Measurements from ENCODE around the gene BABAM2. TPM values are rescaled to one million over a fixed set of nuclear protein-coding genes. Genes with fewer than 3 reads are reported as not detected.

Gene BABAM2
- polyA plus RNA-seq, 3 donors = 33.2 to 52.8 (median 49.3) TPM

GRCh38 chr2:28102455-28102874 is 211.9 kb downstream of the BABAM2 start:
- Histone ChIP-seq H3K9ac (ENCODE audit: insufficient read depth, low read length, poor library complexity, severe bottlenecking) (no peak overlapping the region), H4K20me1 (ENCODE audit: insufficient read depth, low read length) (no peaks in the 10 kb centered on the region), H3K4me3 (replicated peaks in 1 of 3; ENCODE audit: low read depth in 2 of 3, low read length in 3 of 3) (no peak overlapping the region), H3K27me3 (ENCODE audit: control insufficient read depth in 2 of 2, insufficient read depth in 2 of 2, low read length in 2 of 2) (no peaks in the 10 kb centered on the region), H3K79me2 (ENCODE audit: insufficient read depth, low read length) (no peaks in the 10 kb centered on the region), H3K4me1 (ENCODE audit: control insufficient read depth in 1 of 2, insufficient read depth in 2 of 2, low read length in 2 of 2) (no peaks in the 10 kb centered on the region), H3K9me3 (replicated peaks in 1 of 2; ENCODE audit: control insufficient read depth in 1 of 2, insufficient read depth in 1 of 2, low read length in 2 of 2) (no peaks in the 10 kb centered on the region), H3K36me3 (replicated peaks in 1 of 2; ENCODE audit: control insufficient read depth in 1 of 2, insufficient read depth in 2 of 2, low read length in 2 of 2) (no peaks in the 10 kb centered on the region), H2AFZ (ENCODE audit: insufficient read depth, low read depth, low read length, poor library complexity, severe bottlenecking) (no peak overlapping the region), H3K4me2 (replicated peaks; ENCODE audit: extremely low read depth, low read length, poor library complexity, severe bottlenecking) (no peak overlapping the region), H3K27ac (ENCODE audit: low read depth in 1 of 2, low read length in 2 of 2) (no peak overlapping the region)
- peaks cover 0 to 4% (median 0%) of the 10 kb centered on the region in 7 donors for H3K9me3 Mint-ChIP-seq
- H3K27ac Mint-ChIP-seq = no peak overlapping the region
- no peak for TF ChIP-seq CTCF (IDR thresholded peaks at IDR 0.05)
- intact Hi-C loops (cut with micrococcal nuclease) = loop anchor here in 1 of 2 donors (10.0 kb wide), 1 partner anchor 72 kb away; no protein-coding TSS in a partner anchor
- H3K36me3 Mint-ChIP-seq = peaks cover 3 to 16% of the 10 kb centered on the region in 2 donors
- peaks cover 0 to 5% (median 0%) of the 10 kb centered on the region in 3 donors for H3K27me3 Mint-ChIP-seq (ENCODE audit: low read depth in 3 of 3)
- no peak overlapping the region for H3K4me3 Mint-ChIP-seq
- H3K4me1 Mint-ChIP-seq = peaks cover 2% of the 10 kb centered on the region
- no CpG with 5 or more reads among the region's 1 CpG for WGBS (ENCODE audit: insufficient coverage)
- no peak for DNase-seq

- H3K9me3 Mint-ChIP-seq = peaks cover 0 to 4% (median 0%) of the 10 kb centered on the region in 7 donors
- peaks cover 7% of the 10 kb centered on the region for H3K4me1 Mint-ChIP-seq
- H3K79me2 ChIP-seq (ENCODE audit: insufficient read depth, low read length) = no peaks in the 10 kb centered on the region
- H3K27ac Mint-ChIP-seq = no peak overlapping the region
- H3K4me3 ChIP-seq (replicated peaks in 1 of 3; ENCODE audit: low read depth in 2 of 3, low read length in 3 of 3) = no peak overlapping the region
- H3K36me3 ChIP-seq (replicated peaks in 1 of 2; ENCODE audit: control insufficient read depth in 1 of 2, insufficient read depth in 2 of 2, low read length in 2 of 2) = no peaks in the 10 kb centered on the region
- H3K36me3 Mint-ChIP-seq = peaks cover 3 to 13% of the 10 kb centered on the region in 2 donors
- peaks cover 0 to 5% (median 0%) of the 10 kb centered on the region in 3 donors for H3K27me3 Mint-ChIP-seq (ENCODE audit: low read depth in 3 of 3)
- H3K4me1 ChIP-seq (ENCODE audit: control insufficient read depth in 1 of 2, insufficient read depth in 2 of 2, low read length in 2 of 2) = peaks cover 2 to 7% of the 10 kb centered on the region in 2 donors
- no peaks in the 10 kb centered on the region for H3K27me3 ChIP-seq (ENCODE audit: control insufficient read depth in 2 of 2, insufficient read depth in 2 of 2, low read length in 2 of 2)
- H2AFZ ChIP-seq (ENCODE audit: insufficient read depth, low read depth, low read length, poor library complexity, severe bottlenecking) = no peak overlapping the region
- no peaks in the 10 kb centered on the region for H3K9me3 ChIP-seq (replicated peaks in 1 of 2; ENCODE audit: control insufficient read depth in 1 of 2, insufficient read depth in 1 of 2, low read length in 2 of 2)
- no peak for TF ChIP-seq CTCF (IDR thresholded peaks at IDR 0.05)
- no peak overlapping the region for H3K4me3 Mint-ChIP-seq
- no peak overlapping the region for H3K27ac ChIP-seq (ENCODE audit: low read depth in 1 of 2, low read length in 2 of 2)
- no peak overlapping the region for H3K9ac ChIP-seq (ENCODE audit: insufficient read depth, low read length, poor library complexity, severe bottlenecking)
- intact Hi-C loops (cut with micrococcal nuclease) = loop anchor here in 1 of 2 donors (10.0 kb wide), 1 partner anchor 71 kb away; no protein-coding TSS in a partner anchor
- no peak for DNase-seq
- no peaks in the 10 kb centered on the region for H4K20me1 ChIP-seq (ENCODE audit: insufficient read depth, low read length)
- no CpG with 5 or more reads among the region's 2 CpGs for WGBS (ENCODE audit: insufficient coverage)
- H3K4me2 ChIP-seq (replicated peaks; ENCODE audit: extremely low read depth, low read length, poor library complexity, severe bottlenecking) = no peak overlapping the region
Observed at GRCh38 chr2:28103611-28104010, 213.1 kb downstream of the BABAM2 start.
